K562 (cell line): ENCODE measurements around the gene PRR30.

Experiments
- CTCF ChIP-seq, 3 experiments: IDR thresholded peaks in 2 of 3; conservative IDR thresholded peaks in 1 of 3; 2 replicates each; pipeline ENCODE4 v1.5.1; 2011 to 2012; ENCODE audit warnings: low read length in 3 of 3, mild to moderate bottlenecking in 3 of 3, control low read depth in 2 of 3, improper control_type of control experiment in 1 of 3, inconsistent platforms in 1 of 3, low read depth in 1 of 3, mixed read lengths in 1 of 3, moderate library complexity in 1 of 3; ENCODE audit not compliant: insufficient read depth in 2 of 3
- ETV6 ChIP-seq, 3 experiments: fragments of 150-350 bp in 1 of 3; sonication (generic) in 1 of 3; formaldehyde crosslinking in 1 of 3; IDR thresholded peaks; 2 replicates each; pipeline versions ENCODE4 v1.6.1 to v1.8.0; 2014 to 2022; ENCODE audit warnings: borderline replicate concordance in 2 of 3, low read depth in 2 of 3, antibody characterized with exemption in 1 of 3, low read length in 1 of 3, mild to moderate bottlenecking in 1 of 3, missing genetic modification reagents in 1 of 3
- FOXK1 ChIP-seq: sonication (generic); formaldehyde crosslinking; IDR thresholded peaks from 2 replicates; pipeline ENCODE4 v1.8.0; 2022; ENCODE audit warnings: missing genetic modification reagents, mild to moderate bottlenecking, borderline replicate concordance
- MAFF ChIP-seq: IDR thresholded peaks from 2 replicates; pipeline ENCODE4 v1.6.1; 2012; ENCODE audit warnings: low read length, improper control_type of control experiment
- NFE2L1 ChIP-seq: fragments of 450-650 bp; IDR thresholded peaks from 2 replicates; pipeline ENCODE4 v1.6.1; 2016; ENCODE audit warnings: missing genetic modification characterization, low read depth, mild to moderate bottlenecking, missing compliant biosample characterization, moderate library complexity, borderline replicate concordance
- SIN3A ChIP-seq, 2 experiments: fragments of 150-350 bp in 1 of 2; IDR thresholded peaks; 2 replicates each; pipeline ENCODE4 v1.6.1; 2011 to 2016; ENCODE audit warnings: borderline replicate concordance in 2 of 2, low read depth in 2 of 2, low read length in 2 of 2, mild to moderate bottlenecking in 2 of 2, moderate library complexity in 2 of 2; ENCODE audit not compliant: control insufficient read depth in 1 of 2
- SMC3 ChIP-seq: conservative IDR thresholded peaks from 2 replicates; pipeline ENCODE4 v1.6.1; 2011; ENCODE audit warnings: low read depth, low read length, improper control_type of control experiment; ENCODE audit not compliant: insufficient read depth
- TF ChIP-seq, protein P1 (sequence below), 2 experiments: fragments of 450-650 bp; formaldehyde crosslinking in 1 of 2; IDR thresholded peaks; 2 replicates each; pipeline versions ENCODE4 v1.4.0 to v1.6.1; 2014 to 2020; ENCODE audit warnings: mild to moderate bottlenecking in 2 of 2, borderline replicate concordance in 1 of 2, low read depth in 1 of 2
- TF ChIP-seq, protein P2 (sequence below): fragments of 450-650 bp; IDR thresholded peaks from 2 replicates; pipeline ENCODE4 v1.6.1; 2018; ENCODE audit not compliant: partially characterized antibody

- no peak for TF ChIP-seq NFE2L1 (tag)
- TF ChIP-seq, protein P1, sequence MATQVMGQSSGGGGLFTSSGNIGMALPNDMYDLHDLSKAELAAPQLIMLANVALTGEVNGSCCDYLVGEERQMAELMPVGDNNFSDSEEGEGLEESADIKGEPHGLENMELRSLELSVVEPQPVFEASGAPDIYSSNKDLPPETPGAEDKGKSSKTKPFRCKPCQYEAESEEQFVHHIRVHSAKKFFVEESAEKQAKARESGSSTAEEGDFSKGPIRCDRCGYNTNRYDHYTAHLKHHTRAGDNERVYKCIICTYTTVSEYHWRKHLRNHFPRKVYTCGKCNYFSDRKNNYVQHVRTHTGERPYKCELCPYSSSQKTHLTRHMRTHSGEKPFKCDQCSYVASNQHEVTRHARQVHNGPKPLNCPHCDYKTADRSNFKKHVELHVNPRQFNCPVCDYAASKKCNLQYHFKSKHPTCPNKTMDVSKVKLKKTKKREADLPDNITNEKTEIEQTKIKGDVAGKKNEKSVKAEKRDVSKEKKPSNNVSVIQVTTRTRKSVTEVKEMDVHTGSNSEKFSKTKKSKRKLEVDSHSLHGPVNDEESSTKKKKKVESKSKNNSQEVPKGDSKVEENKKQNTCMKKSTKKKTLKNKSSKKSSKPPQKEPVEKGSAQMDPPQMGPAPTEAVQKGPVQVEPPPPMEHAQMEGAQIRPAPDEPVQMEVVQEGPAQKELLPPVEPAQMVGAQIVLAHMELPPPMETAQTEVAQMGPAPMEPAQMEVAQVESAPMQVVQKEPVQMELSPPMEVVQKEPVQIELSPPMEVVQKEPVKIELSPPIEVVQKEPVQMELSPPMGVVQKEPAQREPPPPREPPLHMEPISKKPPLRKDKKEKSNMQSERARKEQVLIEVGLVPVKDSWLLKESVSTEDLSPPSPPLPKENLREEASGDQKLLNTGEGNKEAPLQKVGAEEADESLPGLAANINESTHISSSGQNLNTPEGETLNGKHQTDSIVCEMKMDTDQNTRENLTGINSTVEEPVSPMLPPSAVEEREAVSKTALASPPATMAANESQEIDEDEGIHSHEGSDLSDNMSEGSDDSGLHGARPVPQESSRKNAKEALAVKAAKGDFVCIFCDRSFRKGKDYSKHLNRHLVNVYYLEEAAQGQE (IDR thresholded peaks at IDR 0.05; ENCODE audit: borderline replicate concordance), result no peak
- TF ChIP-seq, protein P1 (CRISPR knock-in tag; IDR thresholded peaks at IDR 0.05; ENCODE audit: low read depth), result no peak
- no peak for TF ChIP-seq MAFF
- no peak for TF ChIP-seq SMC3
- TF ChIP-seq, protein P2, sequence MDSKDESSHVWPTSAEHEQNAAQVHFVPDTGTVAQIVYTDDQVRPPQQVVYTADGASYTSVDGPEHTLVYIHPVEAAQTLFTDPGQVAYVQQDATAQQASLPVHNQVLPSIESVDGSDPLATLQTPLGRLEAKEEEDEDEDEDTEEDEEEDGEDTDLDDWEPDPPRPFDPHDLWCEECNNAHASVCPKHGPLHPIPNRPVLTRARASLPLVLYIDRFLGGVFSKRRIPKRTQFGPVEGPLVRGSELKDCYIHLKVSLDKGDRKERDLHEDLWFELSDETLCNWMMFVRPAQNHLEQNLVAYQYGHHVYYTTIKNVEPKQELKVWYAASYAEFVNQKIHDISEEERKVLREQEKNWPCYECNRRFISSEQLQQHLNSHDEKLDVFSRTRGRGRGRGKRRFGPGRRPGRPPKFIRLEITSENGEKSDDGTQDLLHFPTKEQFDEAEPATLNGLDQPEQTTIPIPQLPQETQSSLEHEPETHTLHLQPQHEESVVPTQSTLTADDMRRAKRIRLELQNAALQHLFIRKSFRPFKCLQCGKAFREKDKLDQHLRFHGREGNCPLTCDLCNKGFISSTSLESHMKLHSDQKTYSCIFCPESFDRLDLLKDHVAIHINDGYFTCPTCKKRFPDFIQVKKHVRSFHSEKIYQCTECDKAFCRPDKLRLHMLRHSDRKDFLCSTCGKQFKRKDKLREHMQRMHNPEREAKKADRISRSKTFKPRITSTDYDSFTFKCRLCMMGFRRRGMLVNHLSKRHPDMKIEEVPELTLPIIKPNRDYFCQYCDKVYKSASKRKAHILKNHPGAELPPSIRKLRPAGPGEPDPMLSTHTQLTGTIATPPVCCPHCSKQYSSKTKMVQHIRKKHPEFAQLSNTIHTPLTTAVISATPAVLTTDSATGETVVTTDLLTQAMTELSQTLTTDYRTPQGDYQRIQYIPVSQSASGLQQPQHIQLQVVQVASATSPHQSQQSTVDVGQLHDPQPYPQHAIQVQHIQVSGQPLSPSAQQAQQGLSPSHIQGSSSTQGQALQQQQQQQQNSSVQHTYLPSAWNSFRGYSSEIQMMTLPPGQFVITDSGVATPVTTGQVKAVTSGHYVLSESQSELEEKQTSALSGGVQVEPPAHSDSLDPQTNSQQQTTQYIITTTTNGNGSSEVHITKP, result no peak
- no peak for TF ChIP-seq CTCF (IDR thresholded peaks at IDR 0.05 in 2 of 3, conservative IDR thresholded peaks at IDR 0.05 in 1 of 3; ENCODE audit: insufficient read depth in 2 of 3, low read depth in 1 of 3, low read length in 3 of 3)
- TF ChIP-seq FOXK1 (CRISPR knock-in tag), result no peak
- no peak for TF ChIP-seq ETV6 (IDR thresholded peaks at IDR 0.05; ENCODE audit: borderline replicate concordance in 1 of 2, low read depth in 2 of 2, low read length in 1 of 2)
- TF ChIP-seq ETV6 (CRISPR knock-in tag; IDR thresholded peaks at IDR 0.05; ENCODE audit: borderline replicate concordance), result no peak
- no peak for TF ChIP-seq SIN3A (IDR thresholded peaks at IDR 0.05; ENCODE audit: borderline replicate concordance in 2 of 2, control insufficient read depth in 1 of 2, low read depth in 2 of 2, low read length in 2 of 2)
Observed at GRCh38 chr2:27152796-27153464, 13.7 kb upstream of the PRR30 start.
